ENCODE results near the gene PTH1R.

The PTH1R gene

GRCh38 chr3:46901591-46902187 is 24.2 kb downstream of the PTH1R start:
- Histone ChIP-seq H3K27me3 (ENCODE audit: low read depth, low read length) (peaks cover 2% of the 10 kb centered on the region; the same call in 1 of the 2 replicates), H3K9me3 (ENCODE audit: insufficient read depth, low read length) (no peaks in the 10 kb centered on the region), H3K9ac (ENCODE audit: low read length) (no peak overlapping the region), H2AFZ (ENCODE audit: low read depth, low read length) (no peak overlapping the region), H3K27ac (ENCODE audit: low read length) (no peak overlapping the region), H3K4me1 (ENCODE audit: low read length) (no peaks in the 10 kb centered on the region), H3K36me3 (replicated peaks; ENCODE audit: low read depth, low read length) (no peaks in the 10 kb centered on the region), H3K4me3 (ENCODE audit: low read length) (no peak overlapping the region), H3K79me2 (ENCODE audit: low read length) (no peaks in the 10 kb centered on the region), H3K4me2 (ENCODE audit: low read length) (no peak overlapping the region), H4K20me1 (ENCODE audit: insufficient read depth, low read length) (no peaks in the 10 kb centered on the region)
- TF ChIP-seq CTCF (IDR thresholded peaks at IDR 0.05; ENCODE audit: low read depth, low read length) (no peak), EZH2phosphoT487 (IDR thresholded peaks at IDR 0.05; ENCODE audit: low read depth) (no peak)

- Histone ChIP-seq H2AFZ (ENCODE audit: low read depth, low read length) (no peak overlapping the region), H3K4me1 (ENCODE audit: low read length) (no peaks in the 10 kb centered on the region), H4K20me1 (ENCODE audit: insufficient read depth, low read length) (no peaks in the 10 kb centered on the region), H3K9ac (ENCODE audit: low read length) (no peak overlapping the region), H3K4me3 (ENCODE audit: low read length) (no peak overlapping the region), H3K27ac (ENCODE audit: low read length) (no peak overlapping the region), H3K4me2 (ENCODE audit: low read length) (no peak overlapping the region), H3K36me3 (replicated peaks; ENCODE audit: low read depth, low read length) (no peaks in the 10 kb centered on the region), H3K27me3 (ENCODE audit: low read depth, low read length) (peaks cover 2% of the 10 kb centered on the region; the same call in 1 of the 2 replicates), H3K9me3 (ENCODE audit: insufficient read depth, low read length) (no peaks in the 10 kb centered on the region), H3K79me2 (ENCODE audit: low read length) (no peaks in the 10 kb centered on the region)
- TF ChIP-seq EZH2phosphoT487 (IDR thresholded peaks at IDR 0.05; ENCODE audit: low read depth) (no peak), CTCF (IDR thresholded peaks at IDR 0.05; ENCODE audit: low read depth, low read length) (no peak)
Observed at GRCh38 chr3:46902188-46902631, 24.7 kb downstream of the PTH1R start.

- H3K79me2 ChIP-seq (ENCODE audit: low read length): no peaks in the 10 kb centered on the region
- no peaks in the 10 kb centered on the region for H3K36me3 ChIP-seq (replicated peaks; ENCODE audit: low read depth, low read length)
- no peak overlapping the region for H3K27ac ChIP-seq (ENCODE audit: low read length)
- H3K4me2 ChIP-seq (ENCODE audit: low read length): no peak overlapping the region
- H4K20me1 ChIP-seq (ENCODE audit: insufficient read depth, low read length): no peaks in the 10 kb centered on the region
- H3K9ac ChIP-seq (ENCODE audit: low read length): no peak overlapping the region
- no peak overlapping the region for H3K4me3 ChIP-seq (ENCODE audit: low read length)
- no peaks in the 10 kb centered on the region; the same call in 1 of the 2 replicates for H3K27me3 ChIP-seq (ENCODE audit: low read depth, low read length)
- no peaks in the 10 kb centered on the region for H3K9me3 ChIP-seq (ENCODE audit: insufficient read depth, low read length)
- no peak overlapping the region for H2AFZ ChIP-seq (ENCODE audit: low read depth, low read length)
- TF ChIP-seq EZH2phosphoT487 (IDR thresholded peaks at IDR 0.05; ENCODE audit: low read depth) (no peak), CTCF (IDR thresholded peaks at IDR 0.05; ENCODE audit: low read depth, low read length) (no peak)
- no peaks in the 10 kb centered on the region for H3K4me1 ChIP-seq (ENCODE audit: low read length)
Observed at GRCh38 chr3:46903341-46904302, 26.1 kb downstream of the PTH1R start.

Measured in OCI-LY3 (cell line).